Endothelial cell of umbilical vein (primary cell): Measurements from ENCODE around the gene ANXA5. TPM values are rescaled to one million over a fixed set of nuclear protein-coding genes. Genes with fewer than 3 reads are reported as not detected.

Source experiments
- BruUV-seq: library from RNA; stranded (reverse); fragments of 400-500 nt; replicated peaks from 2 replicates; lab custom pipeline; 2021; lab: Mats Ljungman, UMichigan
- CTCF ChIA-PET: fragments of 300-600, 350-600 bp; sonication (Branson Sonifier 250); formaldehyde crosslinking; loops from one replicate; lab custom pipeline; 2021; ENCODE audit warnings: antibody characterized with exemption, inconsistent platforms; lab: Charles Lee
- POLR2A ChIA-PET: fragments of 300-600, 350-600 bp; sonication (Branson Sonifier 250); formaldehyde crosslinking; loops from one replicate; lab custom pipeline; 2021; ENCODE audit warnings: antibody characterized with exemption, inconsistent platforms; lab: Charles Lee
- DNase-seq: peaks from one replicate; pipeline ENCODE4 v3.0.0-alpha.2; 2011; ENCODE audit warnings: low read depth, low spot score
- FAIRE-seq: peaks from 2 replicates; lab custom pipeline; 2011; peaks lifted over from hg19 to GRCh38; lab: Jason Lieb, UNC
- H2AFZ ChIP-seq: 2 replicates; pipeline ENCODE4 v1.6.0; 2012; ENCODE audit warnings: low read depth, low read length, control low read depth, inconsistent platforms
- H3K27ac ChIP-seq: 2 replicates; pipeline ENCODE4 v1.5.1; 2011; ENCODE audit warnings: low read depth, mild to moderate bottlenecking, control low read depth, low read length, moderate library complexity; ENCODE audit not compliant: insufficient read depth
- H3K27me3 ChIP-seq, 2 experiments: 2 replicates each; pipeline versions ENCODE4 v1.6.0 to v1.6.1; 2011; ENCODE audit warnings: low read length in 2 of 2, mixed read lengths in 1 of 2; ENCODE audit not compliant: control insufficient read depth in 2 of 2, insufficient read depth in 2 of 2
- H3K36me3 ChIP-seq, 2 experiments: 2 replicates in 1 of 2; 3 replicates in 1 of 2; pipeline ENCODE4 v1.5.1; 2011; ENCODE audit warnings: low read length in 2 of 2, mild to moderate bottlenecking in 1 of 2, moderate library complexity in 1 of 2; ENCODE audit not compliant: control insufficient read depth in 2 of 2, insufficient read depth in 2 of 2; ENCODE audit errors: extremely low read depth in 1 of 2
- H3K4me1 ChIP-seq: 3 replicates; pipeline ENCODE4 v1.5.1; 2011; ENCODE audit warnings: mild to moderate bottlenecking, low read length; ENCODE audit not compliant: control insufficient read depth, insufficient read depth; ENCODE audit errors: extremely low read depth
- H3K4me2 ChIP-seq: 2 replicates; pipeline ENCODE4 v1.6.1; 2011; ENCODE audit warnings: low read length, control low read depth, mixed read lengths; ENCODE audit not compliant: insufficient read depth
- H3K4me3 ChIP-seq, 3 experiments: fragments of 200-600 bp in 1 of 3; sonication (generic), shearing (Covaris generic) in 1 of 3; replicated peaks in 1 of 3; 2 replicates each; pipeline ENCODE4 v1.5.1; 2011 to 2016; ENCODE audit warnings: control low read depth in 3 of 3, low read length in 3 of 3, mild to moderate bottlenecking in 2 of 3, inconsistent platforms in 1 of 3, low read depth in 1 of 3, moderate library complexity in 1 of 3; ENCODE audit not compliant: insufficient read depth in 1 of 3
- H3K79me2 ChIP-seq: 2 replicates; pipeline ENCODE4 v1.6.0; 2012; ENCODE audit warnings: low read length, inconsistent platforms; ENCODE audit not compliant: control insufficient read depth, insufficient read depth
- H3K9ac ChIP-seq: replicated peaks from 2 replicates; pipeline ENCODE3; 2011; ENCODE audit warnings: low read length, control low read depth; ENCODE audit not compliant: insufficient read depth; ENCODE audit errors: extremely low read depth
- H3K9me1 ChIP-seq: replicated peaks from 3 replicates; pipeline ENCODE4 v1.6.0; 2011; ENCODE audit warnings: mild to moderate bottlenecking, low read length; ENCODE audit not compliant: control insufficient read depth, insufficient read depth; ENCODE audit errors: extremely low read depth
- H3K9me3 ChIP-seq: replicated peaks from 2 replicates; pipeline ENCODE4 v1.5.1; 2012; ENCODE audit warnings: low read length, inconsistent platforms; ENCODE audit not compliant: control insufficient read depth, insufficient read depth
- H4K20me1 ChIP-seq: replicated peaks from 2 replicates; pipeline ENCODE3; 2011; ENCODE audit warnings: mild to moderate bottlenecking, low read length; ENCODE audit not compliant: control insufficient read depth, insufficient read depth; ENCODE audit errors: extremely low read depth
- EZH2 ChIP-seq: IDR thresholded peaks from 2 replicates; pipeline ENCODE4 v1.6.1; 2012; ENCODE audit warnings: borderline replicate concordance, low read depth, mild to moderate bottlenecking, moderate library complexity, low read length, inconsistent platforms; ENCODE audit not compliant: severe bottlenecking
- FOS ChIP-seq: IDR thresholded peaks from 2 replicates; pipeline ENCODE4 v1.6.1; 2011; ENCODE audit warnings: mild to moderate bottlenecking, low read length, moderate library complexity, borderline replicate concordance; ENCODE audit not compliant: insufficient read depth
- GATA2 ChIP-seq: IDR thresholded peaks from 2 replicates; pipeline ENCODE4 v1.7.0; 2011; ENCODE audit warnings: low read depth, mild to moderate bottlenecking, moderate library complexity, mixed read lengths, low read length; ENCODE audit not compliant: insufficient read length, insufficient read depth
- JUN ChIP-seq: IDR thresholded peaks from 2 replicates; pipeline ENCODE4 v1.6.1; 2011; ENCODE audit warnings: borderline replicate concordance, low read depth; ENCODE audit not compliant: insufficient read length, insufficient read depth
- MYC ChIP-seq: IDR thresholded peaks from one replicate; pipeline ENCODE4 v1.6.1; 2011; ENCODE audit warnings: mild to moderate bottlenecking, low read depth, low read length
- POLR2A ChIP-seq: IDR thresholded peaks from 2 replicates; pipeline ENCODE4 v1.6.1; 2012; ENCODE audit warnings: low read depth, mild to moderate bottlenecking, control low read depth, low read length
- POLR2AphosphoS5 ChIP-seq: IDR thresholded peaks from 2 replicates; pipeline ENCODE4 v1.6.1; 2012; ENCODE audit warnings: low read depth, mild to moderate bottlenecking, control low read depth, low read length, moderate library complexity; ENCODE audit not compliant: insufficient read depth
- dilution Hi-C: fragments of 300-500 bp; cut with MboI; formaldehyde crosslinking; loops from one replicate; pipeline ENCODE4 v1.15.0; 2019; ENCODE audit warnings: low sequenced_read_pairs; ENCODE audit not compliant: extremely low pct_ligation_motif_present
- intact Hi-C: fragments of 100-400 bp; cut with micrococcal nuclease; formaldehyde crosslinking; loops from one replicate; pipeline ENCODE4 v1.10.0; 2022
- polyA plus RNA-seq, 4 experiments: library from polyadenylated mRNA; depleted of rRNA in 3 of 4; stranded (reverse) in 3 of 4; unstranded in 1 of 4; fragments of >200 nt; gene quantifications; 2 replicates each; pipeline versions ENCODE4 v1.2.1 to v1.2.3, GENCODE V29; 2011 to 2012; ENCODE audit warnings: missing spikeins in 1 of 4
- total RNA-seq: library from RNA; stranded (reverse); gene quantifications from 2 replicates; pipeline ENCODE4 v1.2.3, GENCODE V29; 2021
- TF ChIP-seq, protein P1 (sequence below): IDR thresholded peaks from 2 replicates; pipeline ENCODE4 v1.6.1; 2011; ENCODE audit not compliant: insufficient read depth, insufficient read length
- TF ChIP-seq, protein P2 (sequence below), 2 donors: IDR thresholded peaks; 1 replicate in 1 of 2; 2 replicates in 1 of 2; pipeline ENCODE4 v1.5.1; 2011; ENCODE audit warnings: low read length in 2 of 2, mild to moderate bottlenecking in 2 of 2, moderate library complexity in 2 of 2, control low read depth in 1 of 2, inconsistent platforms in 1 of 2, low read depth in 1 of 2; ENCODE audit not compliant: insufficient read depth in 1 of 2; ENCODE audit errors: extremely low read depth in 1 of 2

The ANXA5 gene
- total and polyA plus RNA-seq, 2 donors (not counting 3 experiments of a cell fraction or from before 2014, with no cell fraction given) = 450 to 528 TPM

DNA sequence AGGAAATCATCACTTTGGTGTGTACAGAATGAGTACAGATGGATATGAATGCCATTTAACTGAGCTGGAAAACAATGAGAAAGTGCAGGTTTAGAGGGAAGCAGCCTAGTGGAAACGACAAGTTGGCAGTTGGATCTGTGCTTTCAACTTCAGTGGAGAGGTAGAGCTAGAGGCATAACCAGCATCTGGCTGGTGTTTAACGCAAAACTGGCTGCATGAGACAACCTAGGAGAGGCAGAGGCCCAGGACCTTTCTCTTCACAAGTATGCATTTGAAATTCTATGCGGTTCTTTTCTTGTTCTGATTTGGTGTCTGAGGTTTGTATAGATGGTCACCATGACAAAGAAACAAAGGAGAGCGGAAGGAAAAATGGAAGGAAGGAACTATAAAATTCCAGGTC is 63.1 kb downstream of the ANXA5 start:
- Histone ChIP-seq H3K27me3 (peaks cover 2% of the 10 kb centered on the region in 2 experiments), H3K27ac (no peak overlapping the region), H3K9ac (no peak overlapping the region), H3K4me2 (no peak overlapping the region), H3K4me3 (no peak overlapping the region), H3K4me1 (no peaks in the 10 kb centered on the region), H2AFZ (no peak overlapping the region), H3K9me1 (no peaks in the 10 kb centered on the region), H4K20me1 (no peaks in the 10 kb centered on the region), H3K36me3 (no peaks in the 10 kb centered on the region), H3K79me2 (no peaks in the 10 kb centered on the region), H3K9me3 (no peaks in the 10 kb centered on the region)
- CTCF ChIA-PET = interaction anchor here (0.7 to 1.1 kb wide), 3 partner anchors 171 to 271 kb away, joined by 3 to 6 read pairs (median 3); no protein-coding TSS in a partner anchor
- POLR2A ChIA-PET = no interaction called here
- dilution Hi-C loops (no loop called here), intact Hi-C loops (no loop called here)
- TF ChIP-seq JUN = no peak
- no peak for TF ChIP-seq EZH2
- no peak for TF ChIP-seq MYC
- no peak for TF ChIP-seq POLR2AphosphoS5
- no peak for TF ChIP-seq POLR2A
- TF ChIP-seq, protein P1, sequence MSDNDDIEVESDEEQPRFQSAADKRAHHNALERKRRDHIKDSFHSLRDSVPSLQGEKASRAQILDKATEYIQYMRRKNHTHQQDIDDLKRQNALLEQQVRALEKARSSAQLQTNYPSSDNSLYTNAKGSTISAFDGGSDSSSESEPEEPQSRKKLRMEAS = no peak
- no peak for TF ChIP-seq FOS
- TF ChIP-seq, protein P2, sequence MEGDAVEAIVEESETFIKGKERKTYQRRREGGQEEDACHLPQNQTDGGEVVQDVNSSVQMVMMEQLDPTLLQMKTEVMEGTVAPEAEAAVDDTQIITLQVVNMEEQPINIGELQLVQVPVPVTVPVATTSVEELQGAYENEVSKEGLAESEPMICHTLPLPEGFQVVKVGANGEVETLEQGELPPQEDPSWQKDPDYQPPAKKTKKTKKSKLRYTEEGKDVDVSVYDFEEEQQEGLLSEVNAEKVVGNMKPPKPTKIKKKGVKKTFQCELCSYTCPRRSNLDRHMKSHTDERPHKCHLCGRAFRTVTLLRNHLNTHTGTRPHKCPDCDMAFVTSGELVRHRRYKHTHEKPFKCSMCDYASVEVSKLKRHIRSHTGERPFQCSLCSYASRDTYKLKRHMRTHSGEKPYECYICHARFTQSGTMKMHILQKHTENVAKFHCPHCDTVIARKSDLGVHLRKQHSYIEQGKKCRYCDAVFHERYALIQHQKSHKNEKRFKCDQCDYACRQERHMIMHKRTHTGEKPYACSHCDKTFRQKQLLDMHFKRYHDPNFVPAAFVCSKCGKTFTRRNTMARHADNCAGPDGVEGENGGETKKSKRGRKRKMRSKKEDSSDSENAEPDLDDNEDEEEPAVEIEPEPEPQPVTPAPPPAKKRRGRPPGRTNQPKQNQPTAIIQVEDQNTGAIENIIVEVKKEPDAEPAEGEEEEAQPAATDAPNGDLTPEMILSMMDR (IDR thresholded peaks at IDR 0.05; ENCODE audit: extremely low read depth in 1 of 2, insufficient read depth in 1 of 2, low read depth in 1 of 2, low read length in 2 of 2) = no peak
- TF ChIP-seq GATA2 = no peak
- no peak for DNase-seq
- BruUV-seq = no TSS peak
- peak; percentile 15 for FAIRE-seq
